Activated CD8-positive, alpha-beta memory T cell treated with anti-CD3 and anti-CD28 coated beads for 36 hours (primary cell): Measurements from ENCODE around the gene SGK2. TPM values are rescaled to one million over a fixed set of nuclear protein-coding genes. Genes with fewer than 3 reads are reported as not detected.

Experiments
- CTCF ChIA-PET: fragments of 350-600 bp; sonication (Branson Sonifier 250); formaldehyde crosslinking; loops from one replicate; lab custom pipeline; 2021; ENCODE audit warnings: antibody characterized with exemption; lab: Charles Lee
- POLR2A ChIA-PET: fragments of 350-600 bp; sonication (Branson Sonifier 250); formaldehyde crosslinking; loops from one replicate; lab custom pipeline; 2021; ENCODE audit warnings: antibody characterized with exemption; lab: Charles Lee
- total RNA-seq, 2 experiments: library from RNA; stranded (reverse); gene quantifications; one replicate each; pipeline ENCODE4 v1.2.3, GENCODE V29; 2021

SGK2 gene
- total RNA-seq: under 1 TPM in 1 of 2 experiments, not detected in 1; 0.15 TPM

- ChIA-PET POLR2A (no interaction called here), CTCF (no interaction called here)
These were observed at the start of gene SGK2 for GRCh38 chr20:43558412-43559146. Gene SGK2, plus strand, starts transcription at chr20:43559027. Its CDS starts 7,469 bp downstream, at chr20:43566496.

- CTCF ChIA-PET: no interaction called here
- POLR2A ChIA-PET: interaction anchor here (0.6 kb wide), 1 partner anchor 249 kb away, joined by 5 read pairs; no protein-coding TSS in a partner anchor
These were observed 46.9 kb upstream of the SGK2 start for GRCh38 chr20:43511879-43512278.

DNA sequence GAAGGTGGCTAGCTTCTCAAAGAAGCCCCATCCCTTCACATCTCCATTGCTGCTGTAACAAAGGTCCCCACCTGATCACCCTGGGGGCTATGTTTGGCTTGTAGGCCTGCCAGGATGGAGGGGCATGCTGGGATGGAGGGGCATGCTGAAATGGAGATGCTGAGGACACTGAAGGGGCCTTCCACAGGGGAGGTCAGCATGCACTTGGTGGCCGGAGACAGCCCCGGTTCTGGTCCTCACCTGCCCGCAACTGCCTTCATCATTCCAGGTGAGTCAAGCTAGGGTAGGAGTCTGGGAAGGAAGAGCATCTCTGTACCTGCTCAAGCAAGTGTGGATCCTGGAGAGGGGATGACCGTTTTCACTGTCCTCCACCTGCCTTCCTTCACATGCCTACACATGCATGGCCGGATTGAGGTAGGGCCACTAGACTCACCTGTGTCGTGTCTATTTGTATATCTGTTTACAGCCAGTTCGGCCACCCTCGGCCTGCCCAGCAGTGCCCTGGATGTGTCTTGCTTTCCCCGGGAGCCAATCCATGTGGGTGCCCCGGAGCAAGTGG is 45.4 kb upstream of the SGK2 start:
- ChIA-PET CTCF (interaction anchor here (2.6 kb wide), 1 partner anchor 64 kb away, joined by 9 read pairs; no protein-coding TSS in a partner anchor), POLR2A (no interaction called here)

GRCh38 chr20:43513931-43514647 is 44.7 kb upstream of the SGK2 start:
- ChIA-PET CTCF (interaction anchor here (2.6 kb wide), 1 partner anchor 65 kb away, joined by 9 read pairs; no protein-coding TSS in a partner anchor), POLR2A (interaction anchor here (1.0 kb wide), 1 partner anchor 57 kb away, joined by 3 read pairs; the partner anchor contains the start of gene SRSF6)

DNA sequence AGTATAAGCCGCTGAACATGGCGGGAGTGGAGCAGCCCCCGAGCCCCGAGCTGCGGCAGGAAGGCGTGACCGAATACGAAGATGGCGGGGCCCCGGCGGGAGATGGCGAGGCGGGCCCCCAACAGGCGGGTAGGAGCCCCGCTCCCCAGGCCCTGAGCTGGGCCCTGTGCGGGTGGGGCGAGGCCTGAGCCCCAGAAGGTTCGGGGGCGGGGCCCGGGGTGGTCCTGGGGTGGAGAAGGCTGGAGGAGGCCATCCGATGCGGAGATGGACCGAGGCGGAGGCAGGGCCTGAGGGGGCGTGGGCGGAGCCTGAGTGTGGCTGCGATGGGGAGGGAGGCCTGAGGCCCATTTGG is 44.2 kb upstream of the SGK2 start:
- CTCF ChIA-PET: interaction anchor here (2.6 kb wide), 1 partner anchor 65 kb away, joined by 9 read pairs; no protein-coding TSS in a partner anchor
- POLR2A ChIA-PET: interaction anchor here (1.0 kb wide), 1 partner anchor 57 kb away, joined by 3 read pairs; the partner anchor contains the start of gene SRSF6

DNA sequence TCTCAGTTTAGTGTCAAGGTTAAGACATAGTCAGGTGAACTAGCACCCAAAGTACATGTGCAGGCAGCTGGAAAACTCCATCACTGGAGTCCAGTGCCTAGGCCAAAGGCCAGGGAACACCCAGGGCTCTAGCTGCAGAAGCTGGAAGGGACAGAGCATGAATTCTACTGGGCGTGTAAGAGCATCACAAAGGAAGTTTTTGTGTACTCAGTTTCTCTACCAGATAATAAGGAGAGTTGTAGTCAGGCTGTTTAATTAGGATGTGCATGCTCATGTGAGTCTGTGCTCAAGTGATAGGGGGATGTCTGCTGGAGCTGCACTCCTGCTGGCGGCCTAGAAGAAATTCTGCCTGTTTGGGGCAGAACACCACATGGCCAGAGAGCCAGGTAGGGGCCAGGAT is 43.2 kb upstream of the SGK2 start:
- POLR2A ChIA-PET: no interaction called here
- CTCF ChIA-PET: interaction anchor here (2.6 kb wide), 1 partner anchor 66 kb away, joined by 9 read pairs; no protein-coding TSS in a partner anchor

DNA sequence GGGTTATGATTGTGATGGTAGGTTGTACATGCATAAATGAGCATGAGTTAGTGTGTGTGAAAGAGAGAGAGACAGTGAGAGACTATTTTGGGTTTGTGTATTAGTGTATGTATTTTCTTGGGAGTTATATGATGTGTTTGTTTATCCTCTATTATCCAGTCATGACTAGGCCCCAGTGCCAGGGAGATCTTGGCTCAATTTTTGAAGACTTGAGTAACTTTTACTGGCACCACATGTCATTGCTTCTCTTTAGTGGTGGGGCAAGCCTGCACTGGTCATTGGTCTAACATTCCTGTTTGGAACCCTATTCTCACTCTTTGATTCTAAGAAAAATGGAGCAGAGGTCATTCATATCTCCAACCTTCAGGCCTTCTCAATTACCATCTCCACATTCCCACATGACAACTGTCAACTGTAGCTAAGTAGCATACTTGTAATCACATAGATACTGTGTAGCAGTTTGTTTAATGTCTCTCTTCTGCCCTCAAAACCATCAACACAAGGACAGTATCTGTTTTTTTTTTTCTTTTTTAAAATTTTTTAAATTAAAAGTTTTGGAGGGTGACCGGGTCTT is 42.5 kb upstream of the SGK2 start:
- CTCF ChIA-PET: no interaction called here
- POLR2A ChIA-PET: no interaction called here

- ChIA-PET POLR2A (no interaction called here), CTCF (no interaction called here)
These were observed 38.7 kb upstream of the SGK2 start for GRCh38 chr20:43520074-43520630.

GRCh38 chr20:43525021-43525420 is 33.8 kb upstream of the SGK2 start:
- ChIA-PET POLR2A (no interaction called here), CTCF (interaction anchor here (2.0 kb wide), 1 partner anchor 13 kb away, joined by 5 read pairs; no protein-coding TSS in a partner anchor)

DNA sequence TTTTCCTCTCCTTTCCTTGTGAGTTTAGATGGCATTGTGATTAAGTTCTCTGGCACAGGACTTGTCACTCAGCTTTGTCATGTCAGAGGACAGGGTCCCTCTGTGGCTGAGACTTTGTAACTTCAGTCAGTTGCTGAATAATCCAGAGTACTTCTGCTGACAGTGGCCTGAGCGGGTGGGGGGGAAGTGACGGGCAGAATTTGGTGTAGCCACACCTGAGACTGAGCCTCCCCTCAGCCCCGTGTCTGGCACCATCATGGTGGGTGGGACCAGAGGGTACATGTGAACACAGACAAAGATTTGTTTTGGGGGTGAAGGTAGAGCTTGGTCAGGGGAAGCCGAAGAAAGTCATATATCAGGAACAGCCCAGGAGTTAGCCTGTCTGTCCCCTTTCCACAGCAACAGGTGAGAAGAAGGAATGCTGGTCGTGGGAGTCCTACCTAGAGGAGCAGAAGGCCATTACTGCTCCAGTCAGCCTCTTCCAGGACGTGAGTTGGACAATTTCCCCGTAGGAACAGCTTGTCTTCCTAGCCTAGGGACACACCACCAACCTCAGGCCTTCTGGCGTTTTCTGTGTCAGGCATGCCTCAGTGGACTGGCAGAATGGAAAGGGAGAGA is 30.5 kb upstream of the SGK2 start:
- CTCF ChIA-PET: no interaction called here
- POLR2A ChIA-PET: no interaction called here

- CTCF ChIA-PET: interaction anchor here (1.0 kb wide), 1 partner anchor 9 kb away, joined by 5 read pairs; no protein-coding TSS in a partner anchor
- POLR2A ChIA-PET: no interaction called here
These were observed 29.8 kb upstream of the SGK2 start for GRCh38 chr20:43529051-43529450.

GRCh38 chr20:43529457-43530153 is 29.2 kb upstream of the SGK2 start:
- ChIA-PET CTCF (interaction anchor here (1.0 kb wide), 1 partner anchor 8 kb away, joined by 5 read pairs; no protein-coding TSS in a partner anchor), POLR2A (no interaction called here)

DNA sequence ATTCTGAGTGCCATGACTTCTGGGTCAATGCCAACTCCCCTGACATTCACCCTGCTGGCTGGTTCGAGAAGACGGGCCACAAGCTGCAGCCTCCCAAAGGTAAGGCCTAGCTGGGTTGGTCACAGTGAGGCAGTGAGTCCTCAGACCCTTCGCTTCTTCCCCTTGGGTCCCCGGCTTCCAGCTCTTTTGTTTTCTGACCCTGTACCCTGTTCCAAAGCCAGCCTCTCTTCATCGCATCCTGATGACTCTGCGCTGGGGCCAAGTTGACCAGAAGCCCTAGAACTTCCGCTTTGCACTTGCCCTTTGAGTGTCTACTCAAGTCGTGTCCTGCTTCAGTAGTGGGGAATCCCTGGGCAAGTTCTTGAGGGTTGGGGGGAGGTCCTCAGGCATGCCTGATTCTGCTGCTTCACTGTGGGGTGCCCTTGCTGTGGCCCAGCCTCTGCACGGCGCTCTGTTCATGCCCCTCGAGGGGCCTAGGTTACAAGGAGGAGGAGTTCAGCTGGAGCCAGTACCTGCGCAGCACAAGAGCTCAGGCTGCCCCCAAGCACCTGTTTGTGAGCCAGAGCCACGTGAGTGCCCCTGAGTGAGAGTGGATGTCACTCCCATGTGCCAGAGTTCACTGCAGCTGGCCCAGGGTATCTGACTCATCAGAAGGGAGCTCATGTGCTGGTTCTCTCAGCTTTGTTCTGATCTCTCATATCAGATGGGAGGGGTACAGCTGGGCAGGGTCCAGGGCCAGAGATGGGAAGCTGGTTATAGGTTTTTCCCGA is 28.3 kb upstream of the SGK2 start:
- POLR2A ChIA-PET: no interaction called here

DNA sequence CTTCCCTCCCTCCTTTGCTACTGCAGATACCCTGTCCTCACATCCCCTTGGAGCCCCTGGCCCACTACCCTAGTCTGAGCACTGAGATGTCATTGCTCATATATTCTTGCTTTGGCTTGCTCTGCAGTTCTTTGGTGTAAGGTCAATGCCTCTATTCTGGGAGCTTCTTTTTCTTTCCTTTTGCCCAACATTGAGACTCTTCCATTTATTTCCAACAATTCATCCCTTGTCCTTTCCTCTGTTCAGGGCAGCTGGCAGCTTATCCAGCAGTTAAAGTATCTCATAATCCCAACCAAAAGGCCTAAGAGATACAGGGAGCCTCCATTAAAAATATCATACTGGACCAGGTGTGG is 27.8 kb upstream of the SGK2 start:
- CTCF ChIA-PET: no interaction called here
- POLR2A ChIA-PET: no interaction called here

More for the DNA sequence above, 28.3 kb upstream of the SGK2 start:
- CTCF ChIA-PET: no interaction called here

- CTCF ChIA-PET: interaction anchor here (0.5 kb wide), 1 partner anchor 165 kb away, joined by 3 read pairs; no protein-coding TSS in a partner anchor
- POLR2A ChIA-PET: no interaction called here
These were observed 26.3 kb upstream of the SGK2 start for GRCh38 chr20:43532416-43533055.

GRCh38 chr20:43533060-43533459 is 25.8 kb upstream of the SGK2 start:
- POLR2A ChIA-PET: no interaction called here

GRCh38 chr20:43534016-43534415 is 24.8 kb upstream of the SGK2 start:
- CTCF ChIA-PET: no interaction called here

More at GRCh38 chr20:43533060-43533459, 25.8 kb upstream of the SGK2 start:
- CTCF ChIA-PET: interaction anchor here (0.5 kb wide), 1 partner anchor 165 kb away, joined by 3 read pairs; no protein-coding TSS in a partner anchor

More at GRCh38 chr20:43534016-43534415, 24.8 kb upstream of the SGK2 start:
- POLR2A ChIA-PET: no interaction called here
